NCI-H2171 (cell line): ENCODE data around the gene PHLDB1.

Experiments used
- DNase-seq: peaks from one replicate; lab custom pipeline; 2025; lab: John Stamatoyannopoulos, UW

Gene PHLDB1

GRCh38 chr11:118640332-118641154 is 33.1 kb downstream of the PHLDB1 start:
- no peak for DNase-seq

- DNase-seq = peak; percentile 11
These were observed 34.1 kb downstream of the PHLDB1 start for GRCh38 chr11:118641397-118642019.

- DNase-seq = no peak
These were observed 36.0 kb downstream of the PHLDB1 start for GRCh38 chr11:118643142-118643994.

- DNase-seq = no peak
These were observed 36.6 kb downstream of the PHLDB1 start for GRCh38 chr11:118643995-118644345.

- DNase-seq = no peak
These were observed 37.1 kb downstream of the PHLDB1 start for GRCh38 chr11:118644496-118644895.

GRCh38 chr11:118645066-118645715 is 37.8 kb downstream of the PHLDB1 start:
- no peak for DNase-seq

GRCh38 chr11:118646393-118646792 is 39.0 kb downstream of the PHLDB1 start:
- DNase-seq = no peak

- no peak for DNase-seq
These were observed 40.9 kb downstream of the PHLDB1 start for GRCh38 chr11:118648291-118648690.

GRCh38 chr11:118649941-118650340 is 42.5 kb downstream of the PHLDB1 start:
- no peak for DNase-seq

- no peak for DNase-seq
These were observed 43.0 kb downstream of the PHLDB1 start for GRCh38 chr11:118650366-118650765.

- DNase-seq = no peak
These were observed 44.4 kb downstream of the PHLDB1 start for GRCh38 chr11:118651820-118652219.

GRCh38 chr11:118652681-118653181 is 45.3 kb downstream of the PHLDB1 start:
- no peak for DNase-seq

GRCh38 chr11:118653684-118654390 is 46.4 kb downstream of the PHLDB1 start:
- DNase-seq = no peak

- no peak for DNase-seq
These were observed 48.2 kb downstream of the PHLDB1 start for GRCh38 chr11:118655486-118656190.

GRCh38 chr11:118656563-118657165 is 49.2 kb downstream of the PHLDB1 start:
- no peak for DNase-seq

GRCh38 chr11:118657238-118657637 is 49.8 kb downstream of the PHLDB1 start:
- no peak for DNase-seq

GRCh38 chr11:118657709-118658428 is 50.5 kb downstream of the PHLDB1 start:
- no peak for DNase-seq

- DNase-seq = no peak
These were observed 51.3 kb downstream of the PHLDB1 start for GRCh38 chr11:118658429-118659313.
